Natural killer cell (primary cell): ENCODE measurements around the gene SLX4IP. TPM values are rescaled to one million over a fixed set of nuclear protein-coding genes. Genes with fewer than 3 reads are reported as not detected.

ENCODE experiments used
- ATAC-seq, 3 donors: fragments of 150-1000 bp in 2 of 3; fragments of 200-7000 bp in 1 of 3; cut with Tn5 transposase; 1 replicate in 1 of 3; 2 replicates in 2 of 3; pipeline ENCODE4 v1.10.0; 2021; ENCODE audit warnings: mild to moderate bottlenecking in 2 of 3, moderate library complexity in 2 of 3
- DNase-seq, 2 donors: peaks; one replicate each; pipeline versions ENCODE4 v3.0.0 to v3.0.0-alpha.2; 2013 to 2021; ENCODE audit warnings: mixed read lengths in 1 of 2
- H3K27ac ChIP-seq: one replicate; pipeline ENCODE4 v1.5.1; 2013; ENCODE audit warnings: mild to moderate bottlenecking, low read length
- H3K27me3 ChIP-seq: one replicate; pipeline ENCODE4 v1.6.1; 2013; ENCODE audit warnings: low read length; ENCODE audit not compliant: control insufficient read depth, insufficient read depth
- H3K36me3 ChIP-seq: one replicate; pipeline ENCODE4 v1.6.1; 2013; ENCODE audit warnings: low read length; ENCODE audit not compliant: control insufficient read depth, insufficient read depth
- H3K4me1 ChIP-seq: one replicate; pipeline ENCODE4 v1.6.1; 2013; ENCODE audit warnings: low read length; ENCODE audit not compliant: control insufficient read depth, insufficient read depth
- H3K4me3 ChIP-seq: one replicate; pipeline ENCODE4 v1.5.1; 2013; ENCODE audit warnings: low read length
- H3K9me3 ChIP-seq: one replicate; pipeline ENCODE4 v1.6.1; 2013; ENCODE audit warnings: low read length; ENCODE audit not compliant: control insufficient read depth, insufficient read depth
- H3K27ac Mint-ChIP-seq, 2 donors: one replicate each; pipeline ENCODE4 v1.8.0; 2022; ENCODE audit warnings: mild to moderate bottlenecking in 2 of 2, mixed read lengths in 2 of 2, moderate library complexity in 1 of 2
- H3K27me3 Mint-ChIP-seq, 2 donors: one replicate each; pipeline ENCODE4 v1.8.0; 2022; ENCODE audit warnings: low read depth in 2 of 2, mixed read lengths in 2 of 2
- H3K36me3 Mint-ChIP-seq: one replicate; pipeline ENCODE4 v1.8.0; 2022; ENCODE audit warnings: mixed read lengths
- H3K4me1 Mint-ChIP-seq, 2 donors: one replicate each; pipeline ENCODE4 v1.8.0; 2022; ENCODE audit warnings: mixed read lengths in 2 of 2
- H3K4me3 Mint-ChIP-seq: one replicate; pipeline ENCODE4 v1.8.0; 2022; ENCODE audit warnings: mild to moderate bottlenecking, moderate library complexity, mixed read lengths
- H3K9me3 Mint-ChIP-seq, 2 donors: one replicate each; pipeline ENCODE4 v1.8.0; 2022; ENCODE audit warnings: mixed read lengths in 2 of 2
- CTCF ChIP-seq: fragments of 200-600 bp; IDR thresholded peaks from one replicate; pipeline ENCODE4 v1.8.0; 2022; ENCODE audit warnings: antibody characterized with exemption
- WGBS: methylation state at CpG from one replicate; pipeline ENCODE4 v1.1.7; 2013; ENCODE audit warnings: missing lambda C conversion rate; ENCODE audit not compliant: insufficient coverage; 5-methylcytosine and 5-hydroxymethylcytosine counted together
- intact Hi-C: fragments of 100-400 bp; cut with micrococcal nuclease; formaldehyde crosslinking; loops from one replicate; pipeline ENCODE4 v1.14.2; 2022
- total RNA-seq, 4 donors: library from RNA; stranded (reverse); fragments of 120-200 nt in 1 of 4; gene quantifications; one replicate each; pipeline versions ENCODE4 v1.2.3 to v1.2.4, GENCODE V29; 2013 to 2022

Gene SLX4IP
- total RNA-seq, 3 donors from 2014 or later (not counting 1 experiment from before 2014, with no cell fraction given): 2.9 to 5.5 (median 5.2) TPM

- Histone ChIP-seq H3K9me3 (no peaks in the 10 kb centered on the region), H3K36me3 (no peaks in the 10 kb centered on the region), H3K4me1 (no peaks in the 10 kb centered on the region), H3K27me3 (no peaks in the 10 kb centered on the region), H3K27ac (no peak overlapping the region), H3K4me3 (no peak overlapping the region)
- Mint-ChIP-seq H3K27ac (no peak overlapping the region), H3K36me3 (no peaks in the 10 kb centered on the region), H3K4me1 (peaks cover 0 to 5% of the 10 kb centered on the region in 2 donors), H3K9me3 (no peaks in the 10 kb centered on the region), H3K4me3 (no peak overlapping the region), H3K27me3 (no peaks in the 10 kb centered on the region)
- intact Hi-C loops: no loop called here
- no peak for ATAC-seq
- no peak for DNase-seq
- TF ChIP-seq CTCF: no peak
- 96% methylated on average over 7 of the region's 7 CpGs for WGBS
These were observed 159.3 kb downstream of the SLX4IP start for GRCh38 chr20:10594296-10594868.

- intact Hi-C loops: no loop called here
- no peaks in the 10 kb centered on the region for H3K9me3 Mint-ChIP-seq
- 100% methylated on average over 2 of the region's 2 CpGs for WGBS
These were observed 160.2 kb downstream of the SLX4IP start for GRCh38 chr20:10595266-10595665.

GRCh38 chr20:10595985-10596384, 160.9 kb downstream of the SLX4IP start:
- H3K27me3 Mint-ChIP-seq: no peaks in the 10 kb centered on the region
- H3K9me3 ChIP-seq: no peaks in the 10 kb centered on the region
- H3K4me3 Mint-ChIP-seq: no peak overlapping the region
- no peaks in the 10 kb centered on the region for H3K27me3 ChIP-seq
- no peak overlapping the region for H3K4me3 ChIP-seq
- ATAC-seq (no peak), DNase-seq (no peak)
- TF ChIP-seq CTCF: no peak
- no peaks in the 10 kb centered on the region for H3K4me1 ChIP-seq
- no peak overlapping the region for H3K27ac ChIP-seq
- H3K9me3 Mint-ChIP-seq: no peaks in the 10 kb centered on the region
- intact Hi-C loops: no loop called here
- H3K36me3 Mint-ChIP-seq: no peaks in the 10 kb centered on the region
- no peaks in the 10 kb centered on the region for H3K36me3 ChIP-seq
- WGBS: 77% methylated on average over 3 of the region's 3 CpGs
- no peak overlapping the region for H3K27ac Mint-ChIP-seq
- H3K4me1 Mint-ChIP-seq: peaks cover 0 to 5% of the 10 kb centered on the region in 2 donors

More at GRCh38 chr20:10595266-10595665, 160.2 kb downstream of the SLX4IP start:
- Mint-ChIP-seq H3K36me3 (no peaks in the 10 kb centered on the region), H3K27ac (no peak overlapping the region), H3K4me3 (no peak overlapping the region), H3K4me1 (peaks cover 0 to 5% of the 10 kb centered on the region in 2 donors), H3K27me3 (no peaks in the 10 kb centered on the region)
- no peak for TF ChIP-seq CTCF
- Histone ChIP-seq H3K36me3 (no peaks in the 10 kb centered on the region), H3K27me3 (no peaks in the 10 kb centered on the region), H3K27ac (no peak overlapping the region), H3K4me3 (no peak overlapping the region), H3K9me3 (no peaks in the 10 kb centered on the region), H3K4me1 (no peaks in the 10 kb centered on the region)
- DNase-seq (no peak), ATAC-seq (no peak)

- Histone ChIP-seq H3K9me3 (no peaks in the 10 kb centered on the region), H3K36me3 (no peaks in the 10 kb centered on the region), H3K4me3 (no peak overlapping the region), H3K27ac (no peak overlapping the region), H3K4me1 (no peaks in the 10 kb centered on the region), H3K27me3 (no peaks in the 10 kb centered on the region)
- Mint-ChIP-seq H3K4me3 (no peak overlapping the region), H3K27ac (no peak overlapping the region), H3K27me3 (no peaks in the 10 kb centered on the region), H3K9me3 (no peaks in the 10 kb centered on the region), H3K36me3 (no peaks in the 10 kb centered on the region), H3K4me1 (no peaks in the 10 kb centered on the region)
- intact Hi-C loops: no loop called here
- ATAC-seq (no peak), DNase-seq (no peak)
- no peak for TF ChIP-seq CTCF
- 97% methylated on average over 2 of the region's 4 CpGs for WGBS
These were observed 161.6 kb downstream of the SLX4IP start for GRCh38 chr20:10596710-10597121.
